Heart left ventricle (tissue), 16 donors: ENCODE measurements around the gene DNALI1. TPM values are rescaled to one million over a fixed set of nuclear protein-coding genes. Genes with fewer than 3 reads are reported as not detected.
A peak's percentile ranks its signal among the peaks of the same experiment; 100 is the strongest.

Experiments
- ATAC-seq, 4 donors: fragments of 200-7000 bp; cut with Tn5 transposase; one replicate each; pipeline ENCODE4 v1.9.1; 2020 to 2022; ENCODE audit warnings: moderate library complexity in 4 of 4, mild to moderate bottlenecking in 3 of 4, moderate number of reproducible peaks in 1 of 4
- DNase-seq, 5 donors: peaks; one replicate each; pipeline ENCODE4 v3.0.0-alpha.2; 2020
- H3K27ac ChIP-seq, 12 donors: fragments of 200-600 bp; sonication (generic) in 4 of 12; one replicate each; pipeline versions ENCODE4 v1.5.0 to v1.8.0; 2016 to 2022; ENCODE audit warnings: mild to moderate bottlenecking in 2 of 12
- H3K27me3 ChIP-seq, 9 donors: fragments of 200-600 bp; sonication (generic) in 2 of 9; one replicate each; pipeline versions ENCODE4 v1.5.1 to v1.8.0; 2016 to 2022; ENCODE audit warnings: mild to moderate bottlenecking in 3 of 9
- H3K36me3 ChIP-seq, 9 donors: fragments of 200-600 bp; sonication (generic) in 2 of 9; one replicate each; pipeline versions ENCODE4 v1.5.0 to v1.8.0; 2018 to 2022; ENCODE audit warnings: mild to moderate bottlenecking in 2 of 9
- H3K4me1 ChIP-seq, 12 donors: fragments of 200-600 bp; sonication (generic) in 4 of 12; one replicate each; pipeline versions ENCODE4 v1.5.0 to v1.8.0; 2016 to 2022; ENCODE audit warnings: mild to moderate bottlenecking in 3 of 12
- H3K4me3 ChIP-seq, 12 donors: fragments of 200-600 bp; sonication (generic) in 4 of 12; one replicate each; pipeline versions ENCODE4 v1.5.0 to v1.8.0; 2017 to 2022; ENCODE audit warnings: mild to moderate bottlenecking in 9 of 12, moderate library complexity in 4 of 12
- H3K9me3 ChIP-seq, 12 donors: fragments of 200-600 bp; sonication (generic) in 4 of 12; one replicate each; pipeline versions ENCODE4 v1.5.0 to v1.8.0; 2016 to 2022; ENCODE audit warnings: mild to moderate bottlenecking in 1 of 12
- POLR2A ChIP-seq, 2 donors: fragments of 450-650 bp; IDR thresholded peaks; one replicate each; pipeline ENCODE4 v1.6.1; 2017; ENCODE audit warnings: antibody characterized with exemption in 2 of 2, mild to moderate bottlenecking in 2 of 2, moderate library complexity in 2 of 2
- WGBS, 4 donors: extraction: QIAGEN DNeasy Blood & Tissue Kit in 2 of 4; methylation state at CpG; one replicate each; pipeline versions ENCODE4 v1.1.5 to v1.1.7; 2013 to 2018; 5-methylcytosine and 5-hydroxymethylcytosine counted together
- intact Hi-C, 10 donors: fragments of 100-400 bp; cut with DNase I; formaldehyde crosslinking; loops; one replicate each; pipeline versions ENCODE4 v1.11.1 to v1.14.2; 2022
- long read RNA-seq, 3 donors: library from polyadenylated mRNA; unstranded; transcript quantifications; one replicate each; pipeline ENCODE4 v2.0.0, GENCODE V29; 2020 to 2021
- polyA plus RNA-seq, 2 donors: library from polyadenylated mRNA; stranded (reverse); fragments of 200-250 nt; gene quantifications; one replicate each; pipeline ENCODE4 v1.2.3, GENCODE V29; 2013
- total RNA-seq, 9 donors: library from RNA; depleted of rRNA in 2 of 9; stranded (reverse); fragments of >200 nt in 2 of 9; fragmentation: NEBNext Ultra II Directional in 3 of 9; extraction: Animal tissue kit (Norgen Biotek cat#: 25700) in 3 of 9; gene quantifications; one replicate each; pipeline versions ENCODE4 v1.1.0 to v1.2.4, GENCODE V29; 2016 to 2023
- TF ChIP-seq, protein P1 (sequence below), 12 donors: fragments of 200-600 bp; sonication (generic) in 4 of 12; IDR thresholded peaks; one replicate each; pipeline versions ENCODE4 v1.5.0 to v1.8.0; 2018 to 2022; ENCODE audit warnings: antibody characterized with exemption in 12 of 12, mild to moderate bottlenecking in 5 of 12
- donor health status: ischemic (EF 13 %, LVEDD 7.1; RV severe dilation, severe dysfunction).
- donor health status: healthy with polysubstance abuse.
- donor health status: DM: no; HTN: yes; CAD: no.
- donor health status: DM: no; HTN: no; CAD: no.
- donor health status: ischemic (EF 25% LVEDD 6.9; RV normal size, moderate dysfunction).
- donor health status: ischemic (EF 25% LVEDD 5.7; RV mildly dilated, moderate dysfunction).
- donor health status: healthy.
- donor health status: DM: yes; HTN: yes; CAD: no.
- donor health status: ischemic (EF 35%, LVEDD 5.7; RV mildly dilated, moderate dysfunction).
- donor health status: nonischemic (EF 11% LVEDD 7.7; RV severe dilation, severe dysfunction).
- donor health status: DM: yes; HTN: yes; CAD: no.
- donor health status: PGD.
- donor health status: ischemic (EF 29% LVEDD 5.4; RV normal size, mild dysfunction).
- donor health status: nonischemic (EF 23%, LVEDD 6.1; RV moderate dilation, normal function).

Gene DNALI1
- total RNA-seq (10 to 100 TPM in 1 of 9 donors, 1 to 10 TPM in 8; 2.0 to 12.5 (median 3.3) TPM), polyA plus RNA-seq (1 to 10 TPM; 1.9 to 5.2 TPM)
- long read RNA-seq, donor 1: 0 reads
- long read RNA-seq, donor 2, partial matches to known transcripts: 0 of 1 reads
- long read RNA-seq, donor 2, other reads (novel, unspliced or antisense): 0 of 1 reads
- long read RNA-seq, donor 3, partial matches to known transcripts: 1 of 3 reads
- long read RNA-seq, donor 3, other reads (novel, unspliced or antisense): 0 of 3 reads

DNA sequence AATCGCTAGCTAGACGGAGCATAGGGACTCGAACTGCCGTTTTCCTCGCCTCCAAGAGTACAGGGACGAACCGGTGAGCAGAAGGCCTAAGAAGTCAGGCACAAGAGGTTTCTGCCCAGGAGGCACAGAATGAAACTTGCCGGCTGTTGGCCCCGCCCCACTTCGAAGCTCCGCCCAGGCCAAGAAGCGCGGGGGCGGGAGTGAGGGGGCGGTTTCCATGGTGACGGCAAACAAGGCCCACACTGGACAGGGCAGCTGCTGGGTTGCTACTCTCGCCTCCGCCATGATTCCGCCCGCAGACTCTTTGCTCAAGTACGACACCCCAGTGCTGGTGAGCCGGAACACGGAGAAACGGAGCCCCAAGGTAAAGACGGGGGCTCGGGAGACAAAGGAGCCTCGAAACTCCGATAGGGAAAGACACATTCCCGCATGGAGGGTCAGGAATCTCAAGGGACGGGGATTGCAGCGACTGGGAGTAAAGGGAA lies at the start of gene DNALI1:
Gene DNALI1, plus strand, starts transcription at position 229 of the 485 bp plus-strand sequence. Its CDS starts 55 bp downstream, at position 284.
- intact Hi-C loops: loop anchor here in 1 of 10 donors (5.0 kb wide), 1 partner anchor 36 kb away; no protein-coding TSS in a partner anchor
- ATAC-seq (peak; percentile 59 to 90 (median 86)), DNase-seq (peak; percentile 78 to 89 (median 86))
- peaks cover 0 to 11% (median 8%) of the 10 kb centered on the region in 9 donors for H3K36me3 ChIP-seq
- peak within 1 kb of the TSS in 10 of 12 donors; percentile 29 to 60 (median 42) for H3K4me3 ChIP-seq
- WGBS, 4 donors: 3 to 10% (median 7%) methylated on average over 29 to 31 of the region's 31 CpGs
- peak within 1 kb of the TSS in 6 of 12 donors; percentile 6 to 75 (median 59) for H3K27ac ChIP-seq
- TF ChIP-seq, protein P1, sequence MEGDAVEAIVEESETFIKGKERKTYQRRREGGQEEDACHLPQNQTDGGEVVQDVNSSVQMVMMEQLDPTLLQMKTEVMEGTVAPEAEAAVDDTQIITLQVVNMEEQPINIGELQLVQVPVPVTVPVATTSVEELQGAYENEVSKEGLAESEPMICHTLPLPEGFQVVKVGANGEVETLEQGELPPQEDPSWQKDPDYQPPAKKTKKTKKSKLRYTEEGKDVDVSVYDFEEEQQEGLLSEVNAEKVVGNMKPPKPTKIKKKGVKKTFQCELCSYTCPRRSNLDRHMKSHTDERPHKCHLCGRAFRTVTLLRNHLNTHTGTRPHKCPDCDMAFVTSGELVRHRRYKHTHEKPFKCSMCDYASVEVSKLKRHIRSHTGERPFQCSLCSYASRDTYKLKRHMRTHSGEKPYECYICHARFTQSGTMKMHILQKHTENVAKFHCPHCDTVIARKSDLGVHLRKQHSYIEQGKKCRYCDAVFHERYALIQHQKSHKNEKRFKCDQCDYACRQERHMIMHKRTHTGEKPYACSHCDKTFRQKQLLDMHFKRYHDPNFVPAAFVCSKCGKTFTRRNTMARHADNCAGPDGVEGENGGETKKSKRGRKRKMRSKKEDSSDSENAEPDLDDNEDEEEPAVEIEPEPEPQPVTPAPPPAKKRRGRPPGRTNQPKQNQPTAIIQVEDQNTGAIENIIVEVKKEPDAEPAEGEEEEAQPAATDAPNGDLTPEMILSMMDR (IDR thresholded peaks at IDR 0.05): no peak
- TF ChIP-seq POLR2A (IDR thresholded peaks at IDR 0.05): no peak
- H3K27me3 ChIP-seq: no peaks in the 10 kb centered on the region
- H3K4me1 ChIP-seq: peaks cover 6 to 37% (median 26%) of the 10 kb centered on the region in 12 donors
- H3K9me3 ChIP-seq: no peaks in the 10 kb centered on the region

DNA sequence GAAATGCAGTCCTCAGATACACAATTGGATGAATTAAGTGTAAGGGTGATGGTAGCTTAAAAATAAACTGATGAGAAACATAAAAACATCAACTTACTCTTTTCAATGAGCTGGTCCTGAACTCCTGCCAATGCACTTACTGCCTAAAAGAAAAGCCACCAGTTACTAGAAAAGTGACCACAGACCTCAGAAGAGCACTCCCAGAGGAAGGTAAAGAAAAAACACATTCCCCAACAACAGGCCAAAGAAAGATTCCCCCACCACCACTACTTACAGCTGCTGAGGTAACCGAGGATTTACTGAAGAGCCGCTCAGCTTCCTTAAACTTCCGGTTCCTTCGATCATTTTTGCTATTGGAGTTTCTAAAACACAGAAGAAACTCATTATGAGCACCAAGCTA lies 47.6 kb upstream of the DNALI1 start:
- 85 to 94% (median 88%) methylated on average over 4 of the region's 4 CpGs for WGBS, 4 donors
- intact Hi-C loops: no loop called here
- Histone ChIP-seq H3K36me3 (peaks cover 3 to 89% (median 81%) of the 10 kb centered on the region in 9 donors), H3K9me3 (no peaks in the 10 kb centered on the region), H3K27ac (no peak overlapping the region), H3K4me1 (peaks cover 0 to 25% (median 14%) of the 10 kb centered on the region in 12 donors), H3K4me3 (no peak overlapping the region), H3K27me3 (no peaks in the 10 kb centered on the region)
- DNase-seq: no peak
- ATAC-seq: no peak
- TF ChIP-seq, protein P1 (IDR thresholded peaks at IDR 0.05): no peak
- TF ChIP-seq POLR2A (IDR thresholded peaks at IDR 0.05): no peak

GRCh38 chr1:37513795-37514349 lies 42.9 kb upstream of the DNALI1 start:
- Histone ChIP-seq H3K27me3 (no peaks in the 10 kb centered on the region), H3K36me3 (peaks cover 0 to 43% (median 37%) of the 10 kb centered on the region in 9 donors), H3K4me1 (peaks cover 0 to 30% (median 20%) of the 10 kb centered on the region in 12 donors), H3K9me3 (no peaks in the 10 kb centered on the region), H3K4me3 (peak overlapping the region; percentile 77 to 100 (median 88)), H3K27ac (peak overlapping the region in 10 of 12 donors; percentile 86 to 99 (median 95))
- DNase-seq: peak in 2 of 5 donors; percentile 22 to 31
- TF ChIP-seq POLR2A (IDR thresholded peaks at IDR 0.05): no peak
- TF ChIP-seq, protein P1 (IDR thresholded peaks at IDR 0.05): no peak
- ATAC-seq: peak in 1 of 4 donors; percentile 3
- 1 to 4% (median 3%) methylated on average over 21 to 26 of the region's 26 CpGs for WGBS, 4 donors
- intact Hi-C loops: loop anchor here in 2 of 10 donors (2.0 to 5.0 kb wide), 3 partner anchors 38 to 81 kb away; partner anchors contain the start of genes SNIP1 (in 2 of the 2) and GNL2 (in 1 of the 2)
